ENCODE results near the gene MBP.

DNA sequence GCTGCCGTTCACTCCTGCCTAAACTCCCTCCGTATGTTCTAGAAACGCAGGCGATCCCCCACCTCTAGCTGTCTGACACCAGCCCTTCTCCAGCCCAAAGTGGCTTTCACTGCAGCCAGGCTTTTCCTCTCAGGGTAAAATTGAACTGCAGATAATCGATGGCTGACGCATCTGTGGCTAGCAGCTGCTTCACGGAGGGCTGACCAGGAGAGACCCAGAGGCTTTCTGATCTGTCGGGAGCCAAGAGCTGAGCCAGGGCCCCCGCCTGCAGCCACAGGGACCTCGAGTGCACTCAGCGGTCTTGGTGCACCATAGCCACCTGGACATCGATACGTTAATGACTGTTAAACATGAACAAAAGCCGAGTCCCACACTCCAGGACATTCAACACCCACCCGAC is 107.5 kb downstream of the MBP start:
- TF ChIP-seq POLR2A (IDR thresholded peaks at IDR 0.05): no peak
- TF ChIP-seq, protein P1, sequence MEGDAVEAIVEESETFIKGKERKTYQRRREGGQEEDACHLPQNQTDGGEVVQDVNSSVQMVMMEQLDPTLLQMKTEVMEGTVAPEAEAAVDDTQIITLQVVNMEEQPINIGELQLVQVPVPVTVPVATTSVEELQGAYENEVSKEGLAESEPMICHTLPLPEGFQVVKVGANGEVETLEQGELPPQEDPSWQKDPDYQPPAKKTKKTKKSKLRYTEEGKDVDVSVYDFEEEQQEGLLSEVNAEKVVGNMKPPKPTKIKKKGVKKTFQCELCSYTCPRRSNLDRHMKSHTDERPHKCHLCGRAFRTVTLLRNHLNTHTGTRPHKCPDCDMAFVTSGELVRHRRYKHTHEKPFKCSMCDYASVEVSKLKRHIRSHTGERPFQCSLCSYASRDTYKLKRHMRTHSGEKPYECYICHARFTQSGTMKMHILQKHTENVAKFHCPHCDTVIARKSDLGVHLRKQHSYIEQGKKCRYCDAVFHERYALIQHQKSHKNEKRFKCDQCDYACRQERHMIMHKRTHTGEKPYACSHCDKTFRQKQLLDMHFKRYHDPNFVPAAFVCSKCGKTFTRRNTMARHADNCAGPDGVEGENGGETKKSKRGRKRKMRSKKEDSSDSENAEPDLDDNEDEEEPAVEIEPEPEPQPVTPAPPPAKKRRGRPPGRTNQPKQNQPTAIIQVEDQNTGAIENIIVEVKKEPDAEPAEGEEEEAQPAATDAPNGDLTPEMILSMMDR (IDR thresholded peaks at IDR 0.05 in 8 of 11, conservative IDR thresholded peaks at IDR 0.05 in 3 of 11): no peak

Measured in spleen (tissue), 7 donors.